NCI-H526 (cell line): Measurements from ENCODE around the gene IHH.

Experiments used
- DNase-seq, 2 experiments: peaks; one replicate each; lab custom pipeline; 2025; lab: John Stamatoyannopoulos, UW

The IHH gene

GRCh38 chr2:219019436-219019835, 41.3 kb downstream of the IHH start:
- no peak for DNase-seq

DNA sequence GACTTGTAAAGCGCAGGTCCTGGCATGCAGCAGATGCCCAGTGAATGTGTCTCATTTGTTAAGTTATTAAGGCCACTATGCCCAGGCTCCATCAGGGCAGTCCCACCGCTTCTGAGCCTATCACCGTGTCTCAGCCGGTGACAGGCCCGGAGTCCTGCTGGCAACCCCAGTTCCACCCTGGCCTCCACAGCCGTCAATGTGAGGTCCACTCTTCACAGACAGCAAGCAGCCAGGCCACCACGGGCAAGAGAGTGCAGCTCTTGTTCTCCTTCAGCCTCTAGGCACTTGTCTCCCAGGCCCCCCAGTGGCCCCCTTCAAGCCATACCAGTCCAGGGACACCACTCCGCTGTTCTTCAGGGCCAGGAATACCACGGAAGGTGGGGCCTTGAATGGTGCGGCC, 42.0 kb downstream of the IHH start:
- DNase-seq = no peak

DNA sequence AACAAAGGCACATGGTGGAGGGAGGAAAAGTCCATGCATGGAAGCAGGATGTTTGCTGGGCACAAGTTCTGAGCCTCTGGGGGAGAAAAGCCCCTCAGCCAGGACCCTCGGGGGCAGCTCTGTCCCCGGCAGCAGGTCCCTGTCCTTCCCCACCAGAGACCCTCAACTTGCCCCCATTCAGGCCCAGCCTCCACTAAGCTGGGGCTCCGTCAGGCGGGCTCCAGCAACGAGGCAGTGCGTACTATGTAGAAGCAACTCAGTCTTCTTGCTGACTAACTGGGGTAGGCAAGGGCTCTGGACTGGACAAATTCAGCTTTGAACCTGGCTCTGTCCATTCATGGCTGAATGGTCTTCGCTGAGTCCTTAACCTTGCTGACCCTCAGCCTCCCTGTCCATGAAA, 42.4 kb downstream of the IHH start:
- no peak for DNase-seq

DNA sequence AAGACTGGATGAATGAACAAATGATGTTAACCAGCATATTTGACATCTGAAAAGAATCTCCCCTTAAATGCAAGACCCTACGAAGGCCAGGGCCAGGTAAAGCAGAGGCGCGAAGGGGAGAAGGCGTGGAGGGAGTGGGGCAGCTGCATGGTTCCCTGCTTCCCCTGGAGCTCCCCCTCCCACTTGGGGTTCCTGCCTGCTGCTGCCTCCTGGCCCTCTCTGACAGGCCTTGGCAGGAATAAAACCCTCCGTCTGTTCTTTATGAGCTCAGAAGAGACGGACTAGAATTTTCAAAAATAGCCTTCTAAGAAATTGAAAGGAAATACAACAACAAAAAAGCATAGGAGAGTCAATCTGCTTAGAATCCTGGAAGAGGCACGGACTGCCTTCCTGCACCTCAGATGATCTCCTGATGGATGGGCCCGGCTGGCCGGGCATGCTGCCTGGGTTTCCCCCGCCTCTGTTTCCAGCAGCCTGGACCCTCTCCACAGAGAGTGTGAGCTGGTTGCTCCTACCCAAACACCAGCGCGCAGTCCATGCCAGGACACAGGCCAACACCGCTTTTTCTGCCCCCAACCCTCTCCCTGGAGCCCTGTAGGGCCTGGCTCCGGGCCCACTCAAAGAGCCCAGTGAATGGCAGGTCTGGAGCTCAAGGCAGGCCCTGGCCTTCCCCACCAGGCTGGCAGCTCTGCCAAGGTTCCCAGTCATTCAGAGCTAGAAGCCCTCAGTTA, 43.4 kb downstream of the IHH start:
- no peak for DNase-seq

DNA sequence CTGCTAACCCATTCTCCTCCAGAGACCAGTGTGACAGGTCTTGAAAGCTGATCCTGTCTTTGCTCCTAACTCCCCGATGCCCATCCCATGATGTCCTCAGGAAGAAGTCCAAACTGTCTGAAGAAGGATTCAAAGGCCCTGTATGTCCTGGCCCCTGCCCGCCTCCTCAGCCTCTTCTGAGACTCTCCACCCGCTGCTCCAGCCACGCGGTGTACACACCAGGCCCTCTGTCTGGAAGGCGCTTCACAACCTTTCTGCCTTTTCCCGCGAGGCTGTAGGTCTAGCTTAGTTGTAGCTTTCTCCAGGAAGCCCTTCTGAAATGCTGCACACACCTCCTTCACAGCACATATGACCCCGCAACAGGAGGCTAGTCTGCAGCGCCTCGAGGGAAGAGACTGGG, 44.0 kb downstream of the IHH start:
- DNase-seq = no peak

- DNase-seq = no peak
These were observed 49.8 kb downstream of the IHH start for GRCh38 chr2:219010873-219011272.

GRCh38 chr2:219010162-219010756, 50.5 kb downstream of the IHH start:
- DNase-seq = peak in 1 of 2 experiments; percentile 72

DNA sequence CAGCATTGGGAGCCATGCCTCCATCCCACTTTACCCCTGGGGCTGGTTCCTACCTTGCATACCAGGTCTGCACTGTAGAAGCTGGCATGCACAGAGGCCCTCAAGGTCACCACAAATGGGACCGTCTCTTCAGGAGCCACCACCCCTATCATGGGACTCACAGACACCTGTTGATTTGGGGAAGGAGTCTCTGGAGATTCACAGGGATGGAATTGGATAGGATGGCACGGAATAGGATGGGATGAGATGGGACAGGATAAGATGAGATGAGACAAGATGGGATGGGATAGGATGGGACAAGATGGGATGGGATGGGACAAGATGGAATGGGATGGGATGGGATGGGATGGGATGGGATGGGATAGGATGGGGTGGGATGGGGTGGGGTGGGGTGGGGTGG, 51.4 kb downstream of the IHH start:
- no peak for DNase-seq
